CD1c-positive myeloid dendritic cell (primary cell): Measurements from ENCODE around the gene PWWP2B.
A peak's percentile ranks its signal among the peaks of the same experiment; 100 is the strongest.

ENCODE experiments used
- DNase-seq: peaks from one replicate; pipeline ENCODE4 v3.0.0-alpha.2; 2016; ENCODE audit errors: extremely low spot score

PWWP2B gene

GRCh38 chr10:132397036-132397541 lies at the start of gene PWWP2B:
Gene PWWP2B, plus strand, starts transcription at chr10:132397200. Its CDS starts 27 bp downstream, at chr10:132397227.
- DNase-seq: peak; percentile 76

GRCh38 chr10:132347211-132347930 lies 49.6 kb upstream of the PWWP2B start:
- no peak for DNase-seq

- DNase-seq: no peak
These were observed 49.1 kb upstream of the PWWP2B start for GRCh38 chr10:132347931-132348267.

- DNase-seq: no peak
These were observed 47.2 kb upstream of the PWWP2B start for GRCh38 chr10:132349766-132350165.

- no peak for DNase-seq
These were observed 46.6 kb upstream of the PWWP2B start for GRCh38 chr10:132350391-132350790.

GRCh38 chr10:132350946-132351345 lies 46.1 kb upstream of the PWWP2B start:
- DNase-seq: no peak

- no peak for DNase-seq
These were observed 45.4 kb upstream of the PWWP2B start for GRCh38 chr10:132351611-132352010.

- DNase-seq: peak; percentile 59
These were observed 44.3 kb upstream of the PWWP2B start for GRCh38 chr10:132352462-132353308.

GRCh38 chr10:132353456-132354355 lies 43.3 kb upstream of the PWWP2B start:
- no peak for DNase-seq

GRCh38 chr10:132354356-132355094 lies 42.5 kb upstream of the PWWP2B start:
- peak; percentile 75 for DNase-seq

GRCh38 chr10:132355297-132355696 lies 41.7 kb upstream of the PWWP2B start:
- DNase-seq: no peak

GRCh38 chr10:132355754-132356153 lies 41.2 kb upstream of the PWWP2B start:
- peak; percentile 76 for DNase-seq

- DNase-seq: no peak
These were observed 40.3 kb upstream of the PWWP2B start for GRCh38 chr10:132356621-132357195.

GRCh38 chr10:132357286-132358058 lies 39.5 kb upstream of the PWWP2B start:
- DNase-seq: no peak

GRCh38 chr10:132359305-132360040 lies 37.5 kb upstream of the PWWP2B start:
- DNase-seq: no peak

GRCh38 chr10:132360766-132361447 lies 36.1 kb upstream of the PWWP2B start:
- DNase-seq: no peak

GRCh38 chr10:132361581-132362101 lies 35.4 kb upstream of the PWWP2B start:
- DNase-seq: no peak

GRCh38 chr10:132362151-132362611 lies 34.8 kb upstream of the PWWP2B start:
- DNase-seq: no peak
